ENCODE results near the gene RNF169.

RNF169 gene

GRCh38 chr11:74845978-74846517 lies 97.4 kb downstream of the RNF169 start:
- no peak for TF ChIP-seq GATA2 (IDR thresholded peaks at IDR 0.05; ENCODE audit: low read depth, low read length)
- no peak for TF ChIP-seq GATA3 (IDR thresholded peaks at IDR 0.05; ENCODE audit: low read depth, low read length)

DNA sequence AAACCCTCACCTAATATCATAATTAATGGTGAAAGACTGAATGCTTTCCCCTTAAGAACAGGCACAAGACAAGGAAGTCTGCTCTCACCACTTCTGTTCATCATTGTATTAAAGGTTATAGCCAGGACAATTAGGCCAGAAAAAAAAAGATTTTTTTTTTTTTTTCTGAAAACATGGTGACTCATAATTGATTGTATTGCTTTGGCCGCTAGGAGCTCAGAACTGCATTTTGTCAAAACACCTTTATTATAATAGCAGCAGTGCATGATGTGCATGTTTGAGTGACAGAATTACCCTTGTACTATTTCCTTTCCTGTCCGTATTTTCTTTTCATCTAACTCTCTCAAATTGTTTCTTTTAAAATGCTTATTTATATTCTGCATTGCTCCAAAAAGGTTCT lies 98.1 kb downstream of the RNF169 start:
- TF ChIP-seq GATA2 (IDR thresholded peaks at IDR 0.05; ENCODE audit: low read depth, low read length) (no peak), GATA3 (IDR thresholded peaks at IDR 0.05; ENCODE audit: low read depth, low read length) (no peak)

- no peak for TF ChIP-seq GATA3 (IDR thresholded peaks at IDR 0.05; ENCODE audit: low read depth, low read length)
- TF ChIP-seq GATA2 (IDR thresholded peaks at IDR 0.05; ENCODE audit: low read depth, low read length) = no peak
Measured at GRCh38 chr11:74847395-74847794, 98.7 kb downstream of the RNF169 start.

GRCh38 chr11:74847895-74848294 lies 99.2 kb downstream of the RNF169 start:
- TF ChIP-seq GATA3 (IDR thresholded peaks at IDR 0.05; ENCODE audit: low read depth, low read length) = no peak
- no peak for TF ChIP-seq GATA2 (IDR thresholded peaks at IDR 0.05; ENCODE audit: low read depth, low read length)

- TF ChIP-seq GATA3 (IDR thresholded peaks at IDR 0.05; ENCODE audit: low read depth, low read length) = no peak
Measured at GRCh38 chr11:74849525-74850391, 101.1 kb downstream of the RNF169 start.

GRCh38 chr11:74853223-74853622 lies 104.6 kb downstream of the RNF169 start:
- TF ChIP-seq GATA2 (IDR thresholded peaks at IDR 0.05; ENCODE audit: low read depth, low read length) = no peak
- no peak for TF ChIP-seq GATA3 (IDR thresholded peaks at IDR 0.05; ENCODE audit: low read depth, low read length)

DNA sequence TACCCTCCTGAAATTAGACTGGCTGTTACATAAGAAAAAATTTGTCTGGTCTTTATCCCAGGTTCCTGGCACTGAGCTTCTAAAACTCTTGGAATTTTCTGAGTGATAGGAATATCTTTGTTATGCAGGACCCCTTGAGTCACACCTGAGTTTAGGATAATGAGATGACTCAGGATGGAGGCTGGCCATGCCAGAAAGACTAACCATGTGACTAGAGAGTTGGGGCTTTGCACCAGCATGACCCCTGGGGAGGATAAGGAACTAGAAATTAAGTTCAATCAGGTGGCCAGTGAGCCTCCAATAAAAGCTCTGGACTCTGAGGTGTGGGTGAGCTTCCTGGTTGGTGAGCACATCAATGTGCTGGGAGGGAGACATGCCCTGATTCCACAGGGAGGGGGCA lies 112.1 kb downstream of the RNF169 start:
- TF ChIP-seq GATA3 (IDR thresholded peaks at IDR 0.05; ENCODE audit: low read depth, low read length) (no peak), GATA2 (IDR thresholded peaks at IDR 0.05; ENCODE audit: low read depth, low read length) (no peak)

DNA sequence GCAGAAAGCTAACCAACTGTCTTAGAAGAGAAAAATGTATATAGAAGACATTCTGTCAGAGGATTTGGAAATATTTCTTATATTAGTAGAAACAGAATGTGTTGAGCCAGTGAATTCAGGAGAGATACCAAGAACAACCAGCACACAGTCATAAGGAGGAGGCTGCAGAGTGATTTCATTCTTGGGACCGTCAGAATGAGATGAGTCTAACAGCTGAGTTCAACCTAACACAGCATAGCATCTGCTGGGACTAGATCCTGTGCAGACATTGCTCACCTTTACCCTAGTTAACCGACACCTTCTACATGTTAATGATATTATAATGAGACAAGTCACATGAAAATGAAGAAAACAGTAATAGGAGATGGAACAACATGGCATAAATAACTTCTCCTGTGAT lies 114.8 kb downstream of the RNF169 start:
- no peak for TF ChIP-seq GATA2 (IDR thresholded peaks at IDR 0.05; ENCODE audit: low read depth, low read length)
- no peak for TF ChIP-seq GATA3 (IDR thresholded peaks at IDR 0.05; ENCODE audit: low read depth, low read length)

DNA sequence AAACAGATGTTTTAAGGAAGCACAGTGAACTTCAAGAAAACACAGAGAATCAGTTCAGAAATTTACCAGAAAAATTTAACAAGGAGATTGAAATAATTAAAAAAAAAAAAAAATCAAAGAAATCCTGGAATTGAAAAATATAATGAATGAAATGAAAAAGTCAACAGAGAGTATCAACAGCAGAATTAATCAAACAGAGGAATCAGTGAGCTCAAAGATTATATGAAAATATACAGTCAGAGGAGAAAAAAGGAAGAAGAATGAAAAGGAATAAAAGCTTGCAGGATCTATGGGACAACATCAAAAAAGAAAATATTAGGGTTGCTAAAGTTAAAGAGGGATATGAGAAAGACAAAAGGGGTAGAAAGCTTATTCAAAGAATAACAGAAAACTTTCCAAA lies 117.9 kb downstream of the RNF169 start:
- TF ChIP-seq GATA2 (IDR thresholded peaks at IDR 0.05; ENCODE audit: low read depth, low read length) (no peak), GATA3 (IDR thresholded peaks at IDR 0.05; ENCODE audit: low read depth, low read length) (no peak)

- TF ChIP-seq GATA2 (IDR thresholded peaks at IDR 0.05; ENCODE audit: low read depth, low read length) (no peak), GATA3 (IDR thresholded peaks at IDR 0.05; ENCODE audit: low read depth, low read length) (no peak)
Measured at GRCh38 chr11:74870485-74870884, 121.8 kb downstream of the RNF169 start.

DNA sequence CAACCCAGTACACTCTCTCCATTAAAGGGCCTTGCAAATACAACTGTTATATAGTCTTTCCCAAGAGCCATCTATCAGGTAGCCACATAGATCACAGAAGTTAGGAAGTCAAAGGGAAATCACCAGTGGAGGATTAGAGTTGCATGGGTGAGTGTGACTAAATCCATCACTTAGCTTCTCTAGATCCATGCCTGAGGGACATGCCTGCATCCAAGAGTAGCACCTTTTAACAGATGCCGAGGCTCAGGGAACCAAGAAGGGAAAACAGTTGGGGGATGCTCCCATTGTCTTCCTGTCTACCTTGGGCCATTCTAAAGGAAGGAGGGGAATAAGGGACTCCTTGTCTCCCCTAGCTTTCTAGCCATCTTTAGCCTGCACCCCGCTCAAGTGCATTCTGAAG lies 122.4 kb downstream of the RNF169 start:
- no peak for TF ChIP-seq GATA3 (IDR thresholded peaks at IDR 0.05; ENCODE audit: low read depth, low read length)
- no peak for TF ChIP-seq GATA2 (IDR thresholded peaks at IDR 0.05; ENCODE audit: low read depth, low read length)

GRCh38 chr11:74877132-74877531 lies 128.5 kb downstream of the RNF169 start:
- TF ChIP-seq GATA2 (IDR thresholded peaks at IDR 0.05; ENCODE audit: low read depth, low read length) (no peak), GATA3 (IDR thresholded peaks at IDR 0.05; ENCODE audit: low read depth, low read length) (no peak)
